GM21737 (cell line): ENCODE measurements around the gene KRTAP10-9.
"Not testable (repeated sequence)": the region's sequence is repeated elsewhere in the genome, so short reads cannot be mapped to it uniquely, and the experiment has no call there.

Experiments
- ATAC-seq: cut with Tn5 transposase; IDR thresholded peaks from one replicate; pipeline ENCODE4 v1.9.1; 2021; ENCODE audit warnings: mild to moderate bottlenecking, moderate library complexity; ENCODE audit not compliant: unreplicated experiment

The KRTAP10-9 gene

DNA sequence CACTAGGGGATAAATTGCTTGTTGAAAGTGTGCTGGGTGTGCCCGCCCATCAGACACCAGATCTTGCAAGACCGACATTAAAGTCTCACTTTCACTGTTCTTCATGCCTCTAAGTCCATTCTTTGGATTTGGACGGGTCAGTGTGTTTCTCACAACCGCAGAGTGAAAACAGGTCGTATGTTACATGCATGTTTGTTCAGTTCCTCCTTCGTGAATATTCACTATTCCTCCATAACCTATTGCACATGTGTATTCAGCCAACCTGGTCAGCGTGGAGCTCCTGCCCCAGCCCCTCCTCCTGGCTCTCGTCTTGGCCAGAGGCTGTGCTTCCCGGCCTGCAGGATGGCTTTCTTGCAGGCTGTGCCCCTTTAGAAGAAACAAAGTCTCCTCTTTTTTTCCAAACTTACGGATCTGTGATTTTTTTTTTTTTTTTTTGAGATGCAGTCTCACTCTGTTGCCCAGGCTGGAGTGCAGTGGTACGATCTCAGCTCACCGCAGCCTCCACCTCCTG lies 32.4 kb upstream of the KRTAP10-9 start:
- no peak for ATAC-seq

DNA sequence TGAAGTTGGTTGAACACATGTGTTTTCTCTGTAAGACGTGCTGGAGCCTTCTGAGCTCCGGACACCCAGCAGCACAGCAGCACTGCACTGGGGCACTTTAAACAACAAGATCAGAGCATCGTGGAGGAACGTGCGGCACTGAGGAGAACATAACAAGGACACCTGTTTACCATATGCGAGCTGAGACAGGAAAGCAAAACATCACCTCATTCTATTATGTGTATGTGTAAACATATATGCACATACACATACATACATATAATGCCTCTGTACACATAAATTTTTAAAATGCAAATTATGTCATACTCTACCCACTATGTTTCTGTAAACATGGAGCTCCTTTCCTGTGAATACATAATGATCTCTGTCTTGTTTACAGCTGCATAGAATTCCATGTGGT lies 31.4 kb upstream of the KRTAP10-9 start:
- ATAC-seq = no peak

DNA sequence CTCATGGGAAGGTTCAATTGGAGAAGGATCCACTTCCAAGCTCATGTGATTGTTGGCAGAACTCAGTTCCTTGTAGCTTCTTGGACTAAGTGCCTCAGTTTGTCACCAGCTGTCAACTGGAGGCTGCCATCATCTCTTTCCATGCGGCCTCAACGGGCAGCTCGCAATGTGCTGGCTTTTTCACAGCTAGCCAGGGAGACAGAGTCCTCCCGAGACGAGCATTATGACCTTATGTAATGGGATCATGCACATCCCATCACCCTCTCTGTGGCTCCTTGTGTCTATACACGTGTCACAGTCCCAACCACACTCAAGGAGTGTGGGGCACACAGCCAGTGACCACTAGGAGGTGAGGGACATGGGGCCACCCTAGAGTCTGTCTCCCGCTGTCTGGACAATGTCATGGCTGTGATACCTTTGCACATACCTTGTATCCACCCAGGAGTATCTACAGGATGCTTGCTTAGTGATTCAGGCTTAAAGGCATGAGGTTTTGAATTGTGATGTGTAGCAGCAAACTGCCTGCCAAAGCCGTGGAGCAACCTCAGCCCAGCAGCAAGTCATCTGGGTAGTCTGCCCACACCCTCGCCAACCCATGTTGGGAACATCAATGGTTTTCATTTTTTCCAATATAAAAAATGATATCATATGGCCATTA lies 30.7 kb upstream of the KRTAP10-9 start:
- ATAC-seq = no peak

DNA sequence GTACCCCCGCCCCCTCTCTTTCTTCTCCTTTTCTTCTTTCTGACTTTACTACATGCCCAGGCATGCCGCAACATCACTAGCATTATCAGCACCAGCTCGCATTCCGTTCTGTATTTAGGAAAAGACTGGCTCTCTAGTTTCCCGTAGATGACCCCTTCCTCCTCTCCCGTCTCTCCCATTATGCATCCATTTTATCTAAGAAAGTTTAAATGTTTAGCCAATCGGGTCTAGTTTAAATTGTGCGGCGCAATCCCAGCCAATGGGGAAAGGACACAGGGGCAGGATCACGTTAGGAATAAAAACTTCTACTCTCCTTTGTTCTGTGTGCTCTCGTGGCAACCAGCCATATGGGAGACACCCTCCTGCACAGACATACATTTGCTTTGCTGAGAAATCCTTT lies 28.8 kb upstream of the KRTAP10-9 start:
- ATAC-seq = no peak

DNA sequence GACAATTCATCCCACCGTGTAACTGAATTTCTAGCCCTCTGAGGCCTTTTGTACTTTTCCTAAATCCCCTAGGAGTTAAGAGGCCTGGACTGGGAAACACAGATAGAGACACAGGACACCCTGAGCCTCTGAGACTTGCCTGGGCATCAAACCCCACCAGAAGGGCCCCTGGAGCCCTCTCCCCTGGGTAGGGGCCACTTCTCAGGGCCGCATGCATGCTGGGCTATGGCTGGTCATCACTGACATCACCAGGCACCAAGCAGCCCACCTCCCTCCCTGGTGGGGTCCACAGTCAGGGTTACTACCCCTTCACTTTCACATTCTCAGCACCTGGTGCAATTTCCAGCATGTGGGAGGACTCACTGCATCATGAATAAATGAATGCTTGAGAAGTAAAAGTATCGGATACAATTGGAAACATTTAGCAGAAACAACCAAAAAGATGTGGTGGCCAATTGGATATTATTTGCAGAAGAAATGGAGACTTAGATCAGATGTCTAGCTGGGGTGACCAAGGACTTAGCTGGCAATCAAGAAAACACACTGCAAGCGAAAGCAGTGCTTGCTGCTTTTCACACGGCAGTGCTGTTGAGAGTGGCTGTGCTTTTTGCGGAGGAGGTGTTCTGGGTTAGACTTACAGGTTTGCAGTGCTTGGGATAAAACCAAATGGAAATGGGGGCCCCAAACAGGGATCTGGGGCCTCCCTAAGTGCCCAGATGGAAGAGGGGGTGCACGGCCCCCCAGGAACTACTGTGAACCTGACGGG lies 27.4 kb upstream of the KRTAP10-9 start:
- no peak for ATAC-seq

DNA sequence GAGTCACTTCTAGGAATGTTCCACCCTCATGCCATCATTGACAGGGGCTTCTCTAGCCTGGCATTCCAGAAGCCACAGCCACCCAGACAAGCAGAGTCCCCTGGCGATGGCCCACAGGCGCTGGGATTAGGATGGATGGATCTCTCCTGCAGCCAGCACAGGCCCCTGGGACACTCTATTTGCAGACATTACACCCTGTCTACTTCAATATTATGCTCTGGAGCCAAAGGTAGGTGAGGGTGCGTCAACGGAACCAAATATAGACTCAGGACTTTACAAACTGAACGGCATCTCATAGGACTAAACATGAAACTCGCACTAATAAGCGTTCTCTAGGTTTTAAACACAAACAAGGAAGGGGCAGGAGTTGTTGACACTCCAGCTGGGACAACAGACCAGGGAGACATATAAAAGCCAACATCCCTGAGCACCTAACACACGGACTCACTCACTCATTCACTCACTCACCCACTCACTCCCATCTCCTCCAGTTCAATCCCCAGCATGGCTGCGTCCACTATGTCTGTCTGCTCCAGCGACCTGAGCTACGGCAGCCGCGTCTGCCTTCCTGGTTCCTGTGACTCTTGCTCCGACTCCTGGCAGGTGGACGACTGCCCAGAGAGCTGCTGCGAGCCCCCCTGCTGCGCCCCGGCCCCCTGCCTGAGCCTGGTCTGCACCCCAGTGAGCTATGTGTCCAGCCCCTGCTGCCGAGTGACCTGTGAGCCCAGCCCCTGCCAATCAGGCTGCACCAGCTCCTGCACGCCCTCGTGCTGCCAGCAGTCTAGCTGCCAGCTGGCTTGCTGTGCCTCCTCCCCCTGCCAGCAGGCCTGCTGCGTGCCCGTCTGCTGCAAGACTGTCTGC lies 26.5 kb upstream of the KRTAP10-9 start, which contains the start of gene KRTAP10-7:
Gene KRTAP10-7 (plus strand): TSS at position 480 of the 861 bp plus-strand sequence. CDS start 25 bp downstream, at position 505.
- ATAC-seq = not testable (repeated sequence)

DNA sequence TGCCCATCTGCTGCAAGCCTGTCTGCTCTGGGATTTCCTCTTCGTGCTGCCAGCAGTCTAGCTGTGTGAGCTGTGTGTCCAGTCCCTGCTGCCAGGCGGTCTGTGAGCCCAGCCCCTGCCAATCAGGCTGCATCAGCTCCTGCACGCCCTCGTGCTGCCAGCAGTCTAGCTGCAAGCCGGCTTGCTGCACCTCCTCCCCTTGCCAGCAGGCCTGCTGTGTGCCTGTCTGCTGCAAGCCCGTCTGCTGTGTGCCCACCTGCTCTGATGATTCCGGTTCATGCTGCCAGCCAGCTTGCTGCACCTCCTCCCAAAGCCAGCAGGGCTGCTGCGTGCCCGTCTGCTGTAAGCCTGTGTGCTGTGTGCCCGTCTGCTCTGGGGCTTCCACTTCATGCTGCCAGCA lies 25.8 kb upstream of the KRTAP10-9 start:
- ATAC-seq = not testable (repeated sequence)

DNA sequence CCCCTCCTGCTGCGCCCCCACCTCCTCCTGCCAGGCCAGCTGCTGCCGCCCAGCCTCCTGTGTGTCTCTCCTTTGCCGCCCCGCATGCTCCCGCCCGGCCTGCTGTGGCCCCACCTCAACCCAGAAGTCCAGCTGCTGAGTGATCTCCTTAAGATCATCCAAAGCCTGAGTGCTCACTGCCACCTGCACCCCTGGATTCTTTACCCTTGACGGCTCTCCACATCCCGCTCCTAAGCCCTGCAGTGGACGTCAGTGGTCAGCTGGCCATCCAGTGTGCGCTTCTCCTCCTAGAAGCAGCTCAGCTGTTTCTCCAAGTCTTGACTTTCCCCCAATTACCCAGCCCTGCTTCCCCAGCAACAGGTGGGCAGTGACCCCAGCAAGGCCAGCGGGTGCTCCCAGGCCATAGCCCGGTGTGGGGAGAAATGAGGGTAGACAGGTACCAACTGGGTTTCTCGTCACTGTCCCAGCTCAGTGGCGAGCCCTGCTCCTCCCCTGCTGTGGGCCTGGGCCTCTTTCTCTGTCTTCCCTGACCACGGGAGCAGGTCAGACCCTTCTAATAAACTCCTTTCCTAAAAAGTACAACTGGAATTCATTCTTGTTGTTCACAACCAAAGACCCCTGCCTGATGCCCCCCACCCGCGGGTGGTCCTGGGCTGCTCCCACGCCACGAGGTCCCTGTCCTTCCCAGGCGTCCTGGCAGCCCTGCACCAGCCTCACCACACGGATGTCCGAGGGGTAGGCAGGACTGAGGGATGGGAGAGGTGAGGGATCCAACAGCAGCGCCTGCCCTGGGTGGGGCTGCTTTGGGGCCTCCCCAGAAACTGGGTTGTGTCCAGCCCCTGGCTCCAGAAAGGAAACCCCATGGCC lies 25.1 kb upstream of the KRTAP10-9 start:
- no peak for ATAC-seq

DNA sequence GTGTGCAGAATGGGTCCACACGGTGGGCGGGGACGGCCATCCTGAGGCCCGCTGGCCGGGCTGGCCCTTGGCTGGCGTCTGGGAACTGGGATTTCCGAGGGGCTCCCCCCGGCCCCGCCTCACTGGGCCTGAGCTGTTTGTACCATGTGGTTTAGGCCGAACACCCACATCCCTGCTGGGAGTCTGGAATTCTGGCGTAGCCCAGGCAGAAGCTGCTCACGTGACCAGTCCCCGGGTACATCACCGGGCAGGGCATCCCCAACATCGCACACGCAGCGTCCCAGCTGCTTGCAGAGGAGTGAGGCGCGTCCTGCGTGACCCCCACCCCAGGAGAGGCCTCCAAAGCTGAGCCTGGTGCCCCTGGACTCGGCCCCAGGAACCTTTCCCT lies 24.4 kb upstream of the KRTAP10-9 start:
- ATAC-seq = no peak

DNA sequence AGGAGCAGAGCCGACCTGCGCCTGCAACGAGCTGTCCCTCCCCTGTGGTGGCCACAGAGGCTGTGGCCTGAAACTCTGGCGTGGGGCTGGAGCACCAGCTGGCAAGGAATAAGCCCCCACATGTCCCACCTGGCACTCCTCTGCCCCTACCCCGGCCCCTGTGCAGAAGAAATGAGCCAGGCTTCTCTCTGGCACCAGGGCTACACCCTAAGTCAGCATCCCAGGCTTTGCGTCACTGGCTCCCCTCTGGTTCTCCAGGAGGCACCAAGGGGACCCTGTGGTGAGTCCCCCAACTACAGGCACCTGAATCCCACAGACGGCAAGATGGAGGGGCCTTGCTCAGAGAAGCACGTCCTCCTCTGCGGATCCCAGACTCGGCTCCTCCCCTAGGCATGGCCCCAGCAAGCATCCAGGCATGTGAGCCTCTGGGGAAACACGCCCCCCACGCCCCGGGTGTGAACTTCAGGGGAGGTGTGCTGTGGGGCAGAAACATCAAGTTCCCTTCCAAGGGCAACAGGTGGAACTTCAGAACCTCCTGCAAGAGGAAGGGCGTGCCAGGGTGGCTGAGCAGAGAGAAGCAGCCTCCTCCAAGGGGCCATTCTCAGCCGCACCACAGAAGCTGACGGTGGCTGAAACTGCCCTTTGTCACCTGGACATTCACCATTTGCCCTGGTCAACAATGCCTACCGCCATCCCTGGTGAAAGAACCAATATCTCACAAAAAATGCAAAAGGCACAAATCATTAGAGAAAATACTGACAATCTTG lies 23.6 kb upstream of the KRTAP10-9 start:
- ATAC-seq = no peak

DNA sequence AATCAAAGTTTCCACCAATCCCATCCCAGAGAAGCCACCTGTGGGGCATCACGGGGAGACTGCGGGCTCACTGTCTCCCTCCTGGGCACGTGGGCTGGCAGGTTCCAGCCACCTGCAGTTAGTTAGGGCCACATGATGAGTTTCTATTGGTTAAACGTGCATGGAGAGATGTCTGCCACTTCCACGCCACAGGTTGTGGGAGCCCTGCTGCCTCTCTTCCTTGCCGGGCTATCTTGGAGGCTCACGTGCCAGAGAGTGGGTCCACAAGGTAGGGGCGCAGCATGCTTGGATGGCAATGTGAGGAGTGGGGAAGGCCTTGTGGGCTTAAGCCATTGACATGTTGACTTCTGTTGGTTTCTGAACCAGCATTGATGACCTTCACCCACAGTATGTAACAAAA lies 23.0 kb upstream of the KRTAP10-9 start:
- no peak for ATAC-seq

DNA sequence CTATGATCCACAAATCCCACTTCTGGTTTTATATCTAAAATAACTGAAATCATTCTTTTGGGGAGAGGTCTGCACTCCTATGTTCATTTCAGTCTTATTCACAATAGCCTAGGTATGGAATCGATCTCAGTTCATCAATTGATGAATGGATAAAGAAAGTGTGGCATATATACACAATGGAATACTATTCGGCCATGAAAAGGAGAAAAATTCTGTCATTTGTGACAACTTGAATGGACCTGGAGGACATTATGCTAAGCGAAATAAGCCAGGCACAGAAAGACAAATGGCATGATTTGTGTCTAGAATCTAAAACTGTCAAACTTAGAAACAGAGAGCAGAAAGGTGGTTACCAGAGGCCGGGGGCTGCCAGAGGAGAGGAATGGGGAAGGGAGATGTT lies 20.4 kb upstream of the KRTAP10-9 start:
- no peak for ATAC-seq

DNA sequence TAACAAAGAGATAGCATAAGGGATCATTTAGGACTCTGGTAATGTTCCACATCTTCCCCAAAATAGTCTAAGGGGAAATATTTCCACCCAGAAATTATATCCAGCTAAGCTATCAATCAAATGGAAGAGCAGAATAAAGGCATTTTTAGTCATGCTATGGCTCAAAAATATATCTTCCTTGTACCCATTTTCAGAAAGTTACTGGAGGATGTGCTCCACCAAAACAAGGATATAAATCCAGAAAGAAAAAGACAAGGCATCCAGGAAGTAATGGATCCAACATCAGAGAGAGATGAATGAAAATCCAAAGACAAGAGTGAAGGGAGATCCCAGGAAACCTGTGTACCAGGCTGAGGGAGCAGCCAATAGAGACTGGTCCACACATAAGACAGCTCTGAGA lies 17.7 kb upstream of the KRTAP10-9 start:
- ATAC-seq = no peak

DNA sequence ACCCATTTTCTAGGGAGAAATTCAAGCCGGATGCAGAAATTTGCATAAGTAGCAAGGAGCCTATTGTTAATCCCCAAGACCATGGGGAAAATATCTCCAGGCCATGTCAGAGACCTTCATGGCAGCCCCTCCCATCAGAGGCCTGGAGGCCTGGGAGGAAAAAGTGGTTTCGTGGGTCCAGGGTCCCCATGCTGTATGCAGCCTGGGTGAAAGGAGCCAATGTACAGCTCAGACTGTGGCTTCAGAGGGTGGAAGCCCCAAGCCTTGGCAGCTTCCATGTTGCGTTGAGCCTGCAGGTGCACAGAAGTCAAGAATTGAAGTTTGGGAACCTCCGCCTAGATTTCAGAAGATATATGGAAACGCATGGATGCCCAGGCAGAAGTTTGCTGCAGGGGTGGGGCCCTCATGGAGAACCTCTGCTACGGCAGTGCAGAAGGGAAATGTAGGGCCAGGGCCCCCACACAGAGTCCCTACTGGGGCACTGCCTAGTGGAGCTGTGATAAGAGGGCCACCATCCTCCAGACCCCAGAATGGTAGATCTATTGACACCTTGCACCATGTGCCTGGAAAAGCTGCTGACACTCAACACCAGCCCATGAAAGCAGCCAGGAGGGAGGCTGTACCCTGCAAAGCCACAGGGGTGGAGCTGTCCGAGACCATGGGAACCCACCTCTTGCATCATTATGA lies 16.6 kb upstream of the KRTAP10-9 start:
- not testable (repeated sequence) for ATAC-seq

DNA sequence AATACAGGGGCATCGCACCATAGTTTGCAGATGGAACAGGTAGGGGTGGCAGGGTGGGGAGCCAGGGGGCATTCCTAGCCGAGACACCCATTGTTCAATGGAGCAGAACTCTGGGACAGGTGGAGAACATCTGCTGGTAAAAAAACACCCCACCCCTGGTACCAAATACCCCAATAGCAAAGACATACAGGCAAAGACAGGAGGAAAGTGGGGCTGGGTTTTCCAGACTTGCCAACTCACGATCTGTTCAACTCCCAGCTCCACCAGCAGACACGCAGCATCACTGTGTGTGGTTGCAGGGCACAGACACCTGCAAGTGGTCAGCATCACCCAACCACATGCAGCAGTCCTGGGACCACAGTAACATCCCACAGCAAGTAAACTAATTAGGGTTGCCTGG lies 15.3 kb upstream of the KRTAP10-9 start:
- no peak for ATAC-seq

DNA sequence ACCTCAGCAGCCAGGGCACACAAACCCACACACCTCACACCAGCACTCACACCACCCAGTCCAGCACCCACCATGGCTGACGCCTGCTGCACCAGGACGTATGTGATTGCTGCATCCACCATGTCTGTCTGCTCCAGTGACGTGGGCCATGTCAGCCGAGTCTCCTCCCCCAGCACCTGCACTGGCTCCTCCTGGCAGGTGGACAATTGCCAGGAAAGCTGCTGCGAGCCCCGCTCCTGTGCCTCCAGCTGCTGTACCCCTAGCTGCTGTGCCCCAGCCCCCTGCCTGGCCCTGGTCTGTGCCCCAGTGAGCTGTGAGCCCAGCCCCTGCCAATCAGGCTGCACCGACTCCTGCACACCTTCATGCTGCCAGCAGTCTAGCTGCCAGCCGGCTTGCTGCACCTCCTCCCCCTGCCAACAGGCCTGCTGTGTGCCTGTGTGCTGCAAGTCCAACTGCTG lies 14.8 kb upstream of the KRTAP10-9 start, which contains the start of gene KRTAP10-8:
Gene KRTAP10-8 (plus strand): TSS at position 51 of the 458 bp plus-strand sequence. CDS start 22 bp downstream, at position 73.
- ATAC-seq = no peak

DNA sequence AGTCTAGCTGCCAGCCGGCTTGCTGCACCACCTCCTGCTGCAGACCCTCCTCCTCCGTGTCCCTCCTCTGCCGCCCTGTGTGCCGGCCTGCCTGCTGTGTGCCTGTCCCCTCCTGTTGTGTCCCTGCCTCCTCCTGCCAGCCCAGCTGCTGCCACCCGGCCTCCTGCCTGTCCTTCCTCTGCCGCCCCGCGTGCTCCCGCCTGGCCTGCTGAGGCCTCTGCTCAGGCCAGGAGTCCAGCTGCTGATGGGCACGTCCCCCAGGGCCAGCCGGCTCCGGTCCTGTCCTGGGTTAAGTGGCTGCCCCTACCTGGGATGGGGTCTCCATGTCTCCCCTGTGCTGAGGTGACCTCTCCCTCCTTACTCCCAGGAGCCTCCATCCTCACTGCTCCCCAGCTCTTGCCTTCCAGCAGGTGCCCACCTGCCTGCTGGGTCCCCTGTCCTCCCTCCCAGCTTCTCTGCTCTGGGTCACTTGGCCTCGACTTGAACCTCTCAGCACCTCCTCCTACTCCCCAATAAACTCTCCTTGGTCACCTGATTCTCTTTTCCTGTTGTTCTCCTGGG lies 14.1 kb upstream of the KRTAP10-9 start:
- ATAC-seq = no peak

DNA sequence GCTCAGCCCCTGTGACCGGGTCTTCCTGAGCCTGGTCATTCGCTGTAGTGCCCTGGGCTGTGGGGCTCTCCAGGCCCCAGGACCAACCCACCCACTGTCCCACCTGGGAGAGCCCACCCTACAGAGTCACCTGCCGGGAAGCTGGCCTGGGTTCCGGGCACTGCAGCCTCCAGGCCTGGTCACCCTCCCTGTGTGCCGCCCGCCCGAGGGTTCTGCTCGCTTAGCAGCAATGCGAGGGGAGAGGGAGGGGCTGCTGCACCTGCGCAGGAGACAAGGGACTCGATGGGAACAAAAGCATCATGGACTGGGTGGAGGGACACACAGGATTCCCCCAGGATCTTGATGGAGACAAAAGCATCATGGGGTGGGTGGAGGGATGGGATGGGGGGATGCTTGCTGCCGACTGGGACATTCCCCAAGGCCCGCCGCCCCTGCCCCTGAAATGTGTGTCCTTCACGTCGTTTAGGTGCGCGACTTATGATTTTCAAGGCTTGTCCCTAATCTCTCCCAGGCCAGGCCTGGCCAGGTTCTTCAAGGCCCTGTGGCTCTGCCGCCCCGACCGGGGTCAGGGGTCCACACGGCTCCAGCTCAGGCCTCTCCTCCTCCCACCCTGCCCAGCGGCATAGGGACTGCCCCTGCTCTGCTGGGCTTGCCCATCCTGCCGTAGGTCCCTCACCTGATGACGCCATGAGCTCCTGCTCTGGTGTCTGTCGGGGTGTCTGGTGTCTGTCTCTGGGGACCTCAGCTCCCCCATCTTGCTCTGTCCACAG lies 13.3 kb upstream of the KRTAP10-9 start:
- no peak for ATAC-seq
